Aorta (tissue), 5 donors: ENCODE measurements around the gene CACTIN. TPM values are rescaled to one million over a fixed set of nuclear protein-coding genes. Genes with fewer than 3 reads are reported as not detected.
"Not testable (repeated sequence)": the region's sequence is repeated elsewhere in the genome, so short reads cannot be mapped to it uniquely, and the experiment has no call there.

Experiments used
- ATAC-seq: fragments of 200-7000 bp; cut with Tn5 transposase; one replicate; pipeline ENCODE4 v1.9.1; 2022; ENCODE audit warnings: moderate library complexity; ENCODE audit not compliant: low FRiP score
- DNase-seq, 2 donors: peaks; one replicate each; pipeline ENCODE4 v3.0.0-alpha.2; 2020
- H3K27ac ChIP-seq, 2 donors: one replicate each; pipeline ENCODE4 v1.5.1; 2013; ENCODE audit warnings: low read length in 2 of 2, mild to moderate bottlenecking in 2 of 2, moderate library complexity in 2 of 2, control low read depth in 1 of 2, inconsistent platforms in 1 of 2, low read depth in 1 of 2
- H3K27me3 ChIP-seq, 2 donors: one replicate each; pipeline ENCODE4 v1.6.1; 2013; ENCODE audit warnings: control low read depth in 1 of 2, low read length in 1 of 2, mild to moderate bottlenecking in 1 of 2, moderate library complexity in 1 of 2; ENCODE audit not compliant: insufficient read depth in 2 of 2, control insufficient read depth in 1 of 2
- H3K36me3 ChIP-seq, 2 donors: one replicate each; pipeline ENCODE4 v1.6.1; 2013; ENCODE audit warnings: control low read depth in 1 of 2, low read length in 1 of 2, mild to moderate bottlenecking in 1 of 2; ENCODE audit not compliant: insufficient read depth in 2 of 2, control insufficient read depth in 1 of 2
- H3K4me1 ChIP-seq, 2 donors: one replicate each; pipeline ENCODE4 v1.6.1; 2013; ENCODE audit warnings: low read length in 2 of 2, control low read depth in 1 of 2, mild to moderate bottlenecking in 1 of 2, moderate library complexity in 1 of 2; ENCODE audit not compliant: insufficient read depth in 2 of 2, control insufficient read depth in 1 of 2
- H3K4me3 ChIP-seq, 2 donors: one replicate each; pipeline ENCODE4 v1.5.1; 2013; ENCODE audit warnings: low read length in 2 of 2, control low read depth in 1 of 2, mild to moderate bottlenecking in 1 of 2
- H3K9me3 ChIP-seq: one replicate; pipeline ENCODE4 v1.6.1; 2013; ENCODE audit warnings: mild to moderate bottlenecking, low read length; ENCODE audit not compliant: control insufficient read depth
- WGBS, 2 donors: extraction: QIAGEN DNeasy Blood & Tissue Kit; methylation state at CpG; one replicate each; pipeline ENCODE4 v1.1.7; 2013; 5-methylcytosine and 5-hydroxymethylcytosine counted together
- intact Hi-C, 2 donors: fragments of 100-400 bp; cut with DNase I; formaldehyde crosslinking; loops; one replicate each; pipeline versions ENCODE4 v1.14.2 to v1.15.0; 2022
- polyA plus RNA-seq, 2 donors: library from polyadenylated mRNA; stranded (reverse); fragments of 200-250 nt; gene quantifications; one replicate each; pipeline ENCODE4 v1.2.3, GENCODE V29; 2013
- total RNA-seq, 2 donors: library from RNA; stranded (reverse); fragmentation: NEBNext Ultra II Directional; extraction: Animal tissue kit (Norgen Biotek cat#: 25700); gene quantifications; one replicate each; pipeline ENCODE4 v1.2.1, GENCODE V29; 2021
- donor health status: healthy with polysubstance abuse.
- donor health status: Bipolar disorder and iron deficiency.
- donor health status: DM: no; HTN: no; CAD: no.
- donor health status: DM: no; HTN: no; CAD: no.
- donor health status: DM: yes; HTN: yes; CAD: no.

Gene CACTIN
- total and polyA plus RNA-seq, 4 donors, result 4.5 to 19.3 (median 17.3) TPM

DNA sequence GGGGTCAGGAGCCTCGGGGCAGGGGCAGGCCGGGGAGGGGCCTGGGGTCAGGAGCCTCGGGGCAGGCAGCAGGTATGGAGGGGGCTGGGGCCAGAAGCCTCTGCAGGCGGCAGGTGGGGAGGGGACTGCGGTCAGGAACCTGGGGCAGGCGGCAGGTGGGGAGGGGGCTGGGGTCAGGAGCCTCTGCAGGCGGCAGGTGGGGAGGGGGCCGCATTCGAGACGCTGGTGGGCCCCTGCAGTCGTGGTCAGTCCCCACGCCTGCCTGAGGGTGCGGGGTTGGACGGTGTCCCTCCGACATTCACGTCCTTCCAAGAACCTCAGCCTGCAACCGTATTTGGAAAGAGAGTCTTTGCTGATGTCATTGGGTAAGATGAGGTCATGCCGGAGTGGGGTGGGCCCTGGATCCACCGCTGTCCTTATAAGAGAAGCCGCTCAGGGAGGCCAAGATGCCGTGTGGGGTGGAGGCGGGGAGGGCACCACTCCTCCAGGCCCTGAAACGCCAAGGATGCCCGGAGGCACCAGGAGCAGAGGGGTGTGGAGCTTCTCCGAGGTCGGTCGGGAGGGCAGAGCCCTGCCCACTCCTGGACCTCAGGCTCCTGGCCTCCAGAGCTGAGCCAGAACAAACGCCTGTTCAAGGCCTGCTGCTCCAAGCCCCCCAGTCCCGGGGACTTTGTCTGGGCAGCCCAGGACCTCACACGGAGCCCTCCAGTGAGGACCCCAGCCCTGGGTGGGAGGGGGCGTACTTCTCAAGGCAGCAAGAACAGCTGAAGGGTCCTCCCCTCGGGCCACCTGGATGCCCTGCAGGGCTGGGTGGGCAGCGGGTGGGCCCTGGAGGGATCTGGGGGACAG is 43.6 kb upstream of the CACTIN start:
- intact Hi-C loops, result loop anchor here in 1 of 2 donors (2.0 kb wide), 1 partner anchor 23 kb away; no protein-coding TSS in a partner anchor
- H3K4me1 ChIP-seq, result no peaks in the 10 kb centered on the region
- WGBS, 2 donors, result 7 to 9% methylated on average over 30 to 33 of the region's 33 CpGs
- no peaks in the 10 kb centered on the region for H3K9me3 ChIP-seq
- peak overlapping the region; percentile 91 to 98 for H3K27ac ChIP-seq
- peak; percentile 87 for ATAC-seq
- no peaks in the 10 kb centered on the region for H3K27me3 ChIP-seq
- no peaks in the 10 kb centered on the region for H3K36me3 ChIP-seq
- H3K4me3 ChIP-seq, result peak overlapping the region in 1 of 2 donors; percentile 15
- peak; percentile 92 to 95 for DNase-seq

DNA sequence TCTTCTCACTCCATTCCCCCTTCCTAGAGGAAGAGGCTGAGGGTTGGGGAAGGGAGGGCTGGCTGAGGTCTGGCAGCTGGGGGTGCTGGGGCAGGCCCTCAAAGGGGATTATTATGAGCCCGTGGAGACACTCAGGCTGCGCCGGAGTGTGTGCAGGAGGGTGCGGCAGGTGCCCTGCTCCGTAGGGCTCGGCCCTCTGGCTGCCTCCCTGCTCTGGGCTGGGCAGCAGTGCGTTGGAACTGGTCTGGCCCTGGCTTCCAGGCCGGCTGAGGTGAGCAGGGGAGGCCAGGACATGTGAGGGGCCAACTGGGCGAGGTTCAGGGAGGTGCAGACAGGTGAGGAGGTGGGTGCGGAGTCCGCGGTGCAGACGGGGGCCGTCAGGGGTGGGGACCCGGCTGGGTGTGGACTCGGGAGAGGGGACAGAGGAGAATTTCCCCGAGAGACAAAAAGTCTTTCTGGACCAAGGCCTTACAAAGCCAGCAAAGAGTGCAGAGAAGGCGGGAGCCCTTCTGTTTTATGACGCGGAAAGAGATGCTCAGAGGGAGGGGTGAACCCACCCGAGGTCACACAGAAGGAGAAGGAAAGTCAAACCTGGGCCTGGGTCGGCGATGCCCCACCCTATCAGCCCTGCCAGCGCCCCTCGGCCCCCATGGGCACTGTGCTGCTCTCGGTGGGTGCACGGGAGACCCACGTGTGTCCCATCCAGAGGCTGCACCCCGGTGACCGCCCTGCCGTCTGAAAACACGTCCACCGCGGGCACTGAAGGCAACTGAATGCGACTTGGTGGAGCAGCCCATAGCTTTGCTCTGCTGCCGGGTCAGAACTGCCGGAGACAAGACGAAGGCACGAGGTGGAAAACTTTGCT is 42.7 kb upstream of the CACTIN start:
- no peak overlapping the region for H3K4me3 ChIP-seq
- H3K27me3 ChIP-seq, result no peaks in the 10 kb centered on the region
- ATAC-seq (no peak), DNase-seq (no peak)
- no peaks in the 10 kb centered on the region for H3K9me3 ChIP-seq
- 18 to 24% methylated on average over 39 of the region's 39 CpGs for WGBS, 2 donors
- peak overlapping the region; percentile 87 for H3K27ac ChIP-seq
- intact Hi-C loops, result no loop called here
- no peaks in the 10 kb centered on the region for H3K4me1 ChIP-seq
- H3K36me3 ChIP-seq, result no peaks in the 10 kb centered on the region

DNA sequence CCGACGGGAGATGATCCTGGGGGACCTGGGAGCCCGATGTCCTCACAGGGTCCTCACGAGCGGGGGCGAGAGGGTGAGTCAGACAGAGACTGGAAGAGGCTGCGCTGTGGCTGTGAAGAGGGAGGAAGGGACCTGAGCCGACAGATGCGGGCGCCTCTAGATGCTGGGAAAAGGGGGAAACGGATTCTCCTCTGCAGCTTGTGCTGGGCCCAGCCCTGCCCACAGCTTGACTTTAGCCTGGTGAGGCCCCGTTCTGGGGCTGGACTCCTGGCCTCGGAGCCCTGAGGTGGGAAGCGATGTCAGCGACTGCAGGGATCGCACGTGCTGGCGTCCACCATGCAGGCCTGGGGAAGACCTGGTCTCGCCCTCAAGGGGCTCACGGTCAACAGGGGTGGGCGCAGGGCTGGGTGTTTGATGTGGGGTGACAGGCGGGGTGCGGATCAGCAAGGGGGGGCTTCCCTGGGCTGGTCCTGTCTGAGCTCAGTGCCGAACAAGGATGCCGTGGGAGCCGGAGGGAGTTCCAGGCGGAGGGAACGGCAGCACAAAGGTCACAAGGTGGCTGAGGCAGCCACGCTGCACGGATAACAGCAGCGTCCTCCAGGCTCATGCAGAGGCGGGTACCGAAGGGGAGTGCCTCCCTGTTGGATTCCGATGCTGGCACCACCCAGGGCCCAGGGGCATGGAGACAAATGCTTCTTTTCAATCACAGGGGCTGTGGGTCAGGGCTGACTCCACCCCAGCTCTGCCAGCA is 41.9 kb upstream of the CACTIN start:
- H3K27ac ChIP-seq, result peak overlapping the region; percentile 87
- no peak for ATAC-seq
- no peak overlapping the region for H3K4me3 ChIP-seq

DNA sequence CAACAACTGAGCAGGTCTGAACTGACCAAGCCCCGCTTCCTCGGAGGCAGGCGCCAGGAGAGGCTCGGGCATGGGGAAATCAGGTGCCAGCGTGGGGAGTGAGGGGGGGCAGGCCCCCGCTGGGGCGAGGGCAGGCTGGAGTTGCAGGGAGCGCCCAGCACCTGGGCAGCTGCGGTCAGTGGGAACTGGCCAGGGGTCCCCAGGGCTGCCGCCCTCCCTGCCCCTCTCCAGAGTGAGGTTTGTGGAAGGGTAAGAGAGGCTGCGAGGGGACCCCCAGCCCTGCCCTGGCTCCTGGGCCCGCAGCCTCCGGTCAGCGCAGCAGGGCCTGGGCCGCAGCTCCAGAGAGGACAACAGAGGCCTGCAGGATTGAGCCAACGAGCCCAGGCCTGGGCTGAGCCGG is 41.2 kb upstream of the CACTIN start:
- Histone ChIP-seq H3K4me1 (no peaks in the 10 kb centered on the region), H3K27ac (no peak overlapping the region), H3K27me3 (no peaks in the 10 kb centered on the region), H3K36me3 (no peaks in the 10 kb centered on the region), H3K4me3 (no peak overlapping the region), H3K9me3 (no peaks in the 10 kb centered on the region)
- intact Hi-C loops, result no loop called here
- no peak for ATAC-seq
- no peak for DNase-seq
- WGBS, 2 donors, result 66 to 69% methylated on average over 16 to 17 of the region's 17 CpGs

More for the DNA sequence above, 41.9 kb upstream of the CACTIN start:
- WGBS, 2 donors, result 56 to 58% methylated on average over 34 of the region's 34 CpGs
- DNase-seq, result no peak
- intact Hi-C loops, result no loop called here
- Histone ChIP-seq H3K27me3 (no peaks in the 10 kb centered on the region), H3K4me1 (no peaks in the 10 kb centered on the region), H3K36me3 (no peaks in the 10 kb centered on the region), H3K9me3 (no peaks in the 10 kb centered on the region)

DNA sequence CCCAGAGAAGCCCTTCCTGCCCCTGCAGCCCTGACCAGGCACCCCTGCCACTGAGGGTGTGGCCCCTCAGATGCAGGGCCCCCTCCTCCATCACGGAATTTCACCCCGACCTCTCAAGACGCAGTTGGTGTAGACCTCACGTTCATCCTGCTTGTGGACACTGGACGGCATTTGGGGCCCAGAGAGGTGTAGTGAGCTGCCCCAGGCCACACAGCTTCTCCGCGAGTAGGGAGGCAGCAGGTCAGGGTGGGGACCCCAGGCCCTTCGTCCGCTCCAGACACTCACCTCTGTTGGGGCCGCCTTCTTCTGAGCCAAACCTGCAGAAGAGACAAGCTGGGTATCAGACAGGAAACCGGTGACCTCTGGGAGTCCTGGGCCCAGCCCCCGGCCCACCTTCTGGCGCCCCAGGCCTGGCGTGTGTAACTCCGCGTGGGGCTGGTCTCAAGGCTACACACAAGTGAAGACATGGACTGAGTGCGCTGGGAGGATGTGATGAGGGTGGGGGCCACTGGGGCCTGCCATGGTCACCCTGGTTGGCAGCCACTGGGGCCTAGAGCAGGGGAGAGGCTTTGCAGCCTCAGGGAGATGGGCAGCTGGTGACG is 40.5 kb upstream of the CACTIN start:
- no peaks in the 10 kb centered on the region for H3K36me3 ChIP-seq
- intact Hi-C loops, result no loop called here
- no peaks in the 10 kb centered on the region for H3K4me1 ChIP-seq
- WGBS, 2 donors, result 78 to 82% methylated on average over 18 of the region's 18 CpGs
- H3K4me3 ChIP-seq, result no peak overlapping the region
- H3K9me3 ChIP-seq, result no peaks in the 10 kb centered on the region
- ATAC-seq (no peak), DNase-seq (no peak)
- no peak overlapping the region for H3K27ac ChIP-seq
- no peaks in the 10 kb centered on the region for H3K27me3 ChIP-seq

DNA sequence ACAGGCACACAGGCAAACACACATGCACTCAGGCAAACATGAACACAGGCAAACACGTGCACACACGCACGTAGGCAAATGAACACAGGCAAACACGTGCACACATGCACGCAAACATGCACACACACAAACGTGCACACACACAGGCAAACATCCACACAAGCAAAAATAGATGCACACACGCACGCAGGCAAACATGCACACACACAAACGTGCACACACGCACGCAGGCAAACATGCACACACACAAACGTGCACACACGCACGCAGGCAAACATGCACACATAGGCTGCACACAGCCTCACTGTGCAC is 39.9 kb upstream of the CACTIN start:
- H3K27ac ChIP-seq, H3K36me3 ChIP-seq, H3K4me3 ChIP-seq, DNase-seq, ATAC-seq, H3K27me3 ChIP-seq, H3K4me1 ChIP-seq, H3K9me3 ChIP-seq: not testable (repeated sequence)
- intact Hi-C loops, result loop anchor here in 1 of 2 donors (1.0 kb wide), 1 partner anchor 34 kb away; the partner anchor contains the start of gene PIP5K1C
- WGBS, 2 donors, result 79 to 83% methylated on average over 14 of the region's 14 CpGs

DNA sequence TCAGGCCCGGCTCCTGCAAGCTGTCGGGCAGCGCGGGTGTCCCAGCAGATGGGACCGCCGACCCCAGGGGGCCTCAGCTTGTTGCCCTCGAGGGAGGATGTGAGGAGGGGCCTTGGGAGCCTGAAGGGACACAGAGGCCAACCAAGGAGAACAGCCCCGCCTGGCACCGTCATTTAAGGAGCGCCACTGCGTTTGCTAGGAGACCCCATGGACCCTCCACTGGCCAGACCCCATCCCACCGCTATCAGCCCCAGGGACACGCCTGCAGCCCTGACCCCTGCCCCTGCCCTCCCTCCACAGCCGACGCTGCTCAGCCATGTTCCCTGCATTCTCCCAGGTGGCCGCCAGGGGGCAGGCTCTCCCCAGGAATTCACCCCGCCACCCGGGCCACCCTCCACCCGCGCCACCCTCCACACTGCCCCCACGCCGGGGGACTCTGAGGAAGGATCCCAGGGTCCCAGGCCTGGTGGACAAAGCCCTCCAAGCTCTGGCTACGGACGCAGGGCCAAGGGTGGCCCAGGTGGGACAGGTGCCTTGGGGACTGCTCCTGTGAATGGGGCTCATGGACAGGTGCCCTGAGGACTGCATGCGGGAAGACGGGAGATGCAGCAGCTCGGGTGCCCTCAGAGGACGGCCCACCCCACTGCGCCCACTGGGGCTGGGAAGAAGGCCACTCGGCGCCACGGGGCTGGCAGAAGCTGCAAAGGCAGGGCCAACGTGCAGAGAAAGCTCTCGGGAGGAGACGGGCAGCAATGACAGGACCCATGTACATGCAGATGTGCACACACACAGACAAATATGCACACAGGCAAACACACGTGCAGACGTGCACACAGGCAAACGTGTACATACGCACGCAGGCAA is 39.3 kb upstream of the CACTIN start:
- Histone ChIP-seq H3K9me3 (no peaks in the 10 kb centered on the region), H3K36me3 (no peaks in the 10 kb centered on the region), H3K4me1 (no peaks in the 10 kb centered on the region), H3K27ac (no peak overlapping the region), H3K27me3 (no peaks in the 10 kb centered on the region), H3K4me3 (no peak overlapping the region)
- DNase-seq, result peak; percentile 74 to 93
- peak; percentile 71 for ATAC-seq
- intact Hi-C loops, result loop anchor here (1.0 to 2.0 kb wide), 2 partner anchors 34 to 35 kb away; partner anchors contain the start of gene PIP5K1C (in 2 of the 2)
- WGBS, 2 donors, result 24 to 25% methylated on average over 40 of the region's 40 CpGs
